ENCODE results near the gene NR3C2.
"Not testable (repeated sequence)": the region's sequence is repeated elsewhere in the genome, so short reads cannot be mapped to it uniquely, and the experiment has no call there.

Gene NR3C2

DNA sequence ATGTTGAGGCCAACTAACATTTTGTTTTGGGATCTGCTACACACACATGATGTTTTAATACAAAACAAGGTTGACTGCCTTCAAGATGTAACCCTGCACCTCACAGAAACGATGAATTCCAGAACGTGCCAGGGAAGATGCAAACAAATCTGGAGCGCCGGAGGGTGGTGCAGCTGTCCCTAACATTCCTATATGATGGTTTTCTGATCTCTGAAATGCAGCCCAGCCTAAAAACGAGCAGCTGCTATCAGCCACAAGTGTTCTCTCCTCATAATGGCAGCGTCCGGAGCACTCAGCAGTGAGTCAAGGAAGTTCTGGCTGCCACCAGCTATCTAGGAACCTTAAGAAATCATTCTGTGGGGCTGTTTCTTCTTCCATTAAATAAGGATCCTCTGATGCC is 333.4 kb downstream of the NR3C2 start:
- H3K4me3 Mint-ChIP-seq = no peak overlapping the region
- ATAC-seq (no peak), DNase-seq (ENCODE audit: low spot score in 2 of 2) (no peak)
- H3K9me3 Mint-ChIP-seq = no peaks in the 10 kb centered on the region
- peaks cover 6% of the 10 kb centered on the region for H3K36me3 Mint-ChIP-seq
- H3K4me1 Mint-ChIP-seq = peaks cover 6% of the 10 kb centered on the region
- no peak overlapping the region for H3K27ac Mint-ChIP-seq

GRCh38 chr4:148103597-148104355 is 338.4 kb downstream of the NR3C2 start:
- Mint-ChIP-seq H3K36me3 (no peaks in the 10 kb centered on the region), H3K4me1 (peaks cover 21% of the 10 kb centered on the region), H3K9me3 (no peaks in the 10 kb centered on the region), H3K4me3 (no peak overlapping the region), H3K27ac (no peak overlapping the region)
- DNase-seq (ENCODE audit: low spot score in 2 of 2) (no peak), ATAC-seq (no peak)

GRCh38 chr4:148101790-148102189 is 340.4 kb downstream of the NR3C2 start:
- DNase-seq (ENCODE audit: low spot score in 2 of 2) (no peak), ATAC-seq (no peak)
- Mint-ChIP-seq H3K36me3 (peaks cover 6% of the 10 kb centered on the region), H3K9me3 (no peaks in the 10 kb centered on the region), H3K4me1 (peaks cover 21% of the 10 kb centered on the region), H3K4me3 (no peak overlapping the region), H3K27ac (peak overlapping the region; percentile 76)

DNA sequence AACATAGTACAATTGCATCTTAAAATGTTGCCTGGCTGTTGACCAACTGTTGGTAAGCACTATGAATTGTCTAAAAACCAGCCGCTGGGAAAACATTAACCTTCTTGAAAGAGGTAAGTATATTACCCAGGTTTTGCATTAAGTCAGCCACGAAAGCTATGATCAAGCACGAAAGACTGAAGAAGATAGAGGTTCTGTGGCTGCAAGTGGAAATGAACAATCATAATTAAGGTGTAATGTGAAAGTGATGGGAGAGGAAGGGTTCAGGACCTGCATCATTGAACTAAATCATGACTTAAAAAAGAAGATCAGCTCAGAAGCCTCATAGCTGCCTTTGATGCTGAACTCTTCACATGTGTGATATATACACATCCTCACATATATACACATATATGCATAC is 341.0 kb downstream of the NR3C2 start:
- Mint-ChIP-seq H3K4me1 (peaks cover 20% of the 10 kb centered on the region), H3K9me3 (no peaks in the 10 kb centered on the region), H3K36me3 (peaks cover 6% of the 10 kb centered on the region), H3K27ac (no peak overlapping the region), H3K4me3 (no peak overlapping the region)
- DNase-seq (ENCODE audit: low spot score in 2 of 2) (no peak), ATAC-seq (peak; percentile 78)

DNA sequence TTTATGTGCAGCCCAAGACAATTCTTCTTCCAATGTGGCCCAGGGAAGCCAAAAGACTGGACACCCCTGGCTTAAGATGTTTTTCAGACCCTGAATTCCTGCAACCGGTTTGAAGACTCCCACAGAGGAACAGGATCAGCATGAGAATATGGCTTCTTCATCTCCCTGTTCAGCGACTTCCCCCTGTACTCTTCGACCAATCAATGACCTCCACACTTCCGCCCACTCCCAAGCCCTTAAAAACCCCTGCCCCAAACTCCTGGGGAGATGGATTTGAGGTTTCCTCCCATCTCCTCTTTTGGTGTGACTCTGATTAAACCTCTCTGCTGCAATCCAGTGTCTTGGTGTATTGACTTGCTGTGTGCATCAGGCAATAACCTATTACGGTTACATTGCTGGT is 344.4 kb downstream of the NR3C2 start:
- Mint-ChIP-seq H3K36me3 (peaks cover 6% of the 10 kb centered on the region), H3K27ac (no peak overlapping the region)

GRCh38 chr4:148095346-148095923 is 346.8 kb downstream of the NR3C2 start:
- ATAC-seq (no peak), DNase-seq (ENCODE audit: low spot score in 2 of 2) (peak in 1 of 2 donors; percentile 36)
- Mint-ChIP-seq H3K9me3 (no peaks in the 10 kb centered on the region), H3K4me1 (peaks cover 9% of the 10 kb centered on the region), H3K4me3 (no peak overlapping the region), H3K27ac (peak overlapping the region; percentile 56), H3K36me3 (peaks cover 6% of the 10 kb centered on the region)

More for the DNA sequence above, 344.4 kb downstream of the NR3C2 start:
- no peaks in the 10 kb centered on the region for H3K9me3 Mint-ChIP-seq
- ATAC-seq (no peak), DNase-seq (ENCODE audit: low spot score in 2 of 2) (no peak)
- peaks cover 11% of the 10 kb centered on the region for H3K4me1 Mint-ChIP-seq
- H3K4me3 Mint-ChIP-seq = no peak overlapping the region

GRCh38 chr4:148094149-148094548 is 348.1 kb downstream of the NR3C2 start:
- no peak for ATAC-seq
- Mint-ChIP-seq H3K4me3 (no peak overlapping the region), H3K9me3 (no peaks in the 10 kb centered on the region), H3K27ac (no peak overlapping the region), H3K36me3 (peaks cover 6% of the 10 kb centered on the region), H3K4me1 (peaks cover 9% of the 10 kb centered on the region)
- DNase-seq (ENCODE audit: low spot score in 2 of 2) = no peak

GRCh38 chr4:148093065-148093464 is 349.1 kb downstream of the NR3C2 start:
- no peak overlapping the region for H3K4me3 Mint-ChIP-seq
- no peaks in the 10 kb centered on the region for H3K9me3 Mint-ChIP-seq
- H3K27ac Mint-ChIP-seq = no peak overlapping the region

DNA sequence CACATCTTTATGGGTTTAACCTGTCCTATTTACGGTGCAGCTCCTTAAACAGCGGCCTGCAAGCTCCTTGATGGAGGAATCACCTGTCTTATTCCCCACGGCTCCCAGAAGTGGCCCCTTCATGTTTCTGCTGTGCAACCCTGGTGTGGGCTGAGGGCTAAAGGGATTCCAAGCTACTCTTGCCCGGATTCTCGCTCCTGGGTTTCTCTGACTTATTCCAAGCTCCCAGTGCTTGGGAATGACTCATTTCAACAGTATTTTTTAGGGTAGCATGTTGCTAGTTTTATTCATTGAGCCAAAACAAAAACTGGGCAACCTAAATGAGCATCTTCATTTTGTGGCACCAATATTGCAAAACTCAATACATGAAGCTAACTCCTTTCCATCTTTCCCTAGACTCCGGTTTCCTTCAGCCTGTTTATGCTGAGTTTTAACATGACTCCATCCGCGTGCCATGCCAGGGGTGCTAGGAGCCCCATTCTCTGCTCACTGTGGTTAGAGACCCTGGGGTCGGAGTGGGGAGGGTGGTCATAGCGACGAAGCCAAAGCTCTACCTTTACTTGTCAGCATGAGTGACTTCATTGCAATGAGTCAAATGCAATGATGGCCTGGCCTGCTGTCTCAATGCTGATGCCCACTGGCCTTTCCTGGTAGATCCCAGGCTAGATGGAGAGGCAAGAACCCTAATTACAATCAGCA is 349.7 kb downstream of the NR3C2 start:
- Mint-ChIP-seq H3K36me3 (no peaks in the 10 kb centered on the region), H3K4me1 (peaks cover 9% of the 10 kb centered on the region), H3K27ac (no peak overlapping the region), H3K9me3 (no peaks in the 10 kb centered on the region), H3K4me3 (no peak overlapping the region)
- peak in 1 of 2 donors; percentile 30 for DNase-seq (ENCODE audit: low spot score in 2 of 2)
- ATAC-seq = no peak

More at GRCh38 chr4:148093065-148093464, 349.1 kb downstream of the NR3C2 start:
- ATAC-seq (no peak), DNase-seq (ENCODE audit: low spot score in 2 of 2) (no peak)
- Mint-ChIP-seq H3K4me1 (peaks cover 9% of the 10 kb centered on the region), H3K36me3 (peaks cover 5% of the 10 kb centered on the region)

DNA sequence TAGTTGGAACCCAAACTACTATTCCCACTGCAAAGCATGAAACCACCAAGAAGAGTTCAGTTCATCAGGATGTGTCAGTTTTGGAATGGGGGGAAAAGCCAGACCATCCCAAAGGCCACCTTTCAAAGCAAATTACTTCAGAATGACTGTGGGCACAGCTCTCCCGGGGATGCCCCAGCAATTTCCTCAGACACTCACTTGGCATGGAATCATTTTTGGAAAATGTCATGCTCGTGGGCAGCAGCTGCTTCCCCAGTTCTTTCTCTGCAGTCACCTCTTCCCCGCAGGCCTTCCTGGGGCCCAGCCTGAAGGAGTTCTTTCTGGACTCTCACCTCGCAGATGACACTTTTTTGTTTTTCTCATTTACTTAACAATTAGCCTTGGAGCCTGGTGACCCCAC is 350.3 kb downstream of the NR3C2 start:
- no peak overlapping the region for H3K27ac Mint-ChIP-seq
- DNase-seq (ENCODE audit: low spot score in 2 of 2) = no peak

GRCh38 chr4:148090503-148091476 is 351.4 kb downstream of the NR3C2 start:
- H3K36me3 Mint-ChIP-seq = no peaks in the 10 kb centered on the region
- DNase-seq (ENCODE audit: low spot score in 2 of 2) = peak in 1 of 2 donors; percentile 29
- H3K4me1 Mint-ChIP-seq = peaks cover 11% of the 10 kb centered on the region
- H3K4me3 Mint-ChIP-seq = no peak overlapping the region
- peak; percentile 26 for ATAC-seq
- H3K27ac Mint-ChIP-seq = no peak overlapping the region
- no peaks in the 10 kb centered on the region for H3K9me3 Mint-ChIP-seq

More for the DNA sequence above, 350.3 kb downstream of the NR3C2 start:
- Mint-ChIP-seq H3K9me3 (no peaks in the 10 kb centered on the region), H3K4me1 (peaks cover 9% of the 10 kb centered on the region), H3K4me3 (no peak overlapping the region), H3K36me3 (no peaks in the 10 kb centered on the region)
- ATAC-seq = no peak

DNA sequence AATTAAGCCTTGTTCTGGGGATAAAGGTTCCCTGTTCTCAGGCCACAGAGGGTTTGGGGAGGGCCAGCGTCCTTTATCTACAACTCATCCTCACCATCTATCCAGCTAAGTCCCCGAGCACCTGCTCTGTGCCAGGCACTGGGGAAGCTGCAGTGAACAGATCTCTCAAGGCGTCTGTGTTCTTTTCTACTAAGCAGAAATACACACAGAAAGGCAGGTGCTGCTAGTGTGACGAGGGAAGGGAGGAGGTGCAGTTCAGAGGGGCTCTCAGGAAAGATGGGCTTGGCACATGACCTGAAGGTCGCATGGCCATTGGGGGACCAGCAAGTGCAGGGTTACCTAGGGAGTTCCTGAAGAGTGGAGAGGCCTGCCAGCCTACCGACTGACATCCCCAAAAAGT is 352.2 kb downstream of the NR3C2 start:
- H3K4me1 Mint-ChIP-seq = peaks cover 18% of the 10 kb centered on the region
- DNase-seq (ENCODE audit: low spot score in 2 of 2) (no peak), ATAC-seq (peak; percentile 19)
- no peak overlapping the region for H3K27ac Mint-ChIP-seq
- no peak overlapping the region for H3K4me3 Mint-ChIP-seq
- H3K9me3 Mint-ChIP-seq = no peaks in the 10 kb centered on the region
- H3K36me3 Mint-ChIP-seq = no peaks in the 10 kb centered on the region

DNA sequence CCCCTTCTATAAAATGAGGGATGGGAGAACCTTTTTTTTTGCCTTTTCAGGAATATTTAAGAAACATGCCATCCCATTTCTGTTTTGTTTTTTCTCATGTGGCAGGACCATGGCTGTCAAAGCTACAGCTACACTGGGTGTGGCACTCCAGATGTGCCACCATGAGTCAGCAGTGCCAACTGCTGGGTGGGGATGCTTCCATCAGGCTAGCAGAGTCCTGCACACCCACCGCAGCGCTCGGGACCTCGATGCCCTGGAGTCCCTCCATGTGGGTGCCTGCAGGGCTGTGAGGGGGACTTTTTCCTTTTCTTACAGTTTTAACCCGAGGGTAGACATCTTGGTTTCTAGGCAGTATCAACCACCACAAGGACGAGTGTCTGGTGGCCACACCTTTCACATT is 352.6 kb downstream of the NR3C2 start:
- Mint-ChIP-seq H3K4me1 (peaks cover 22% of the 10 kb centered on the region), H3K4me3 (no peak overlapping the region), H3K27ac (no peak overlapping the region), H3K9me3 (no peaks in the 10 kb centered on the region), H3K36me3 (no peaks in the 10 kb centered on the region)
- ATAC-seq = peak; percentile 21
- DNase-seq (ENCODE audit: low spot score in 2 of 2) = no peak

DNA sequence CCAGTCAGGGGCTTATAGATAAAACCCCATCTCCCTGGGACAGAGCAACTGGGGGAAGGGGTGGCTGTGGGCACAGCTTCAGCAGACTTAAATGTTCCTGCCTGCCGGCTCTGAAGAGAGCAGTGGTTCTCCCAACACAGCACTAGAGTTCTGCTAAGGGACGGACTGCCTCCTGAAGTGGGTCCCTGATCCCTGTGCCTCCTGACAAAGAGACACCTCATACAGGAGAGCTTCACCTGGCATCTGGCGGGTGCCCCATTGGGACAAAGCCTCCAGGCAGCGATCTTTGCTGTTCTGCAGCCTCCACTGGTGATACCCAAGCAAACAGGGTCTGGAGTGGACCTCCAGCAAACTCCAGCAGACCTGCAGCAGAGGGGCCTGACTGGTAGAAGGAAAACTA is 359.1 kb downstream of the NR3C2 start:
- H3K27ac Mint-ChIP-seq = not testable (repeated sequence)

DNA sequence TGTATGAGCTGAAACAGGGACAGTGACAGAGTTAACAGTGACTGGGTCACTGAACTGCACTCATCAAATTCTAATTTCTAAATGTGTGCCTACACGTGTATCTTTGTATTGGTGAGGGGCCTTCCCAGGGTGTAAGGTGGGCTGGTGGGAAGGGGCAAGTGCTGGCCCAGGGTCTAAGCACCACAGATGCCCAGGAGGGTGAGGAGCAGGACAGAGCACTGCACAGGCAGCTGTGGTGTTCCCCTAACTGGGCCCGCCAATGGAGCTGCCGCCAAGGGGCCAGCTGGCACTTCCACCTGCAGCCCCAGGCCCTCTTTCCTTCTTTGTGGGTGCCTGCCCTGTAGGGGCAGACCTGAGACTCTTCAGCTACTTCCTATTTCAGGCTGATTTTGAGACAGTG is 360.5 kb downstream of the NR3C2 start:
- Mint-ChIP-seq H3K27ac (peak overlapping the region; percentile 76), H3K4me3 (no peak overlapping the region), H3K36me3 (peaks cover 25% of the 10 kb centered on the region), H3K4me1 (peaks cover 23% of the 10 kb centered on the region), H3K9me3 (peaks cover 3% of the 10 kb centered on the region)
- DNase-seq (ENCODE audit: low spot score in 2 of 2) = no peak
- ATAC-seq = no peak

More for the DNA sequence above, 359.1 kb downstream of the NR3C2 start:
- Mint-ChIP-seq H3K36me3 (peaks cover 25% of the 10 kb centered on the region), H3K4me1 (peaks cover 23% of the 10 kb centered on the region)
- H3K4me3 Mint-ChIP-seq; H3K9me3 Mint-ChIP-seq; DNase-seq (ENCODE audit: low spot score in 2 of 2); ATAC-seq: not testable (repeated sequence)

Measured in stimulated activated effector memory CD8-positive, alpha-beta T cell treated with anti-CD3 and anti-CD28 coated beads, Interleukin-12 subunit alpha, Interleukin-12 subunit beta, amount 100 ng/mL, for 72 hours (primary cell).